HAP-1 (cell line): ENCODE data around the gene ANKS3.

Experiments
- DNase-seq, 2 experiments: peaks; one replicate each; pipeline ENCODE4 v3.0.0-alpha.2; 2016 to 2020; ENCODE audit warnings: low spot score in 2 of 2
- H3K27me3 ChIP-seq: fragments of 250-450 bp; sonication (Bioruptor Pico); 2 replicates; pipeline ENCODE4 v1.5.1; 2020; ENCODE audit warnings: low read depth, mild to moderate bottlenecking, moderate library complexity
- H3K36me3 ChIP-seq: fragments of 250-450 bp; sonication (Bioruptor Pico); replicated peaks from 2 replicates; pipeline ENCODE4 v1.5.1; 2020; ENCODE audit warnings: mild to moderate bottlenecking
- H3K4me1 ChIP-seq: fragments of 250-450 bp; sonication (Bioruptor Pico); 2 replicates; pipeline ENCODE4 v1.5.1; 2020; ENCODE audit warnings: mild to moderate bottlenecking
- H3K4me3 ChIP-seq: fragments of 250-450 bp; sonication (Bioruptor Pico); 2 replicates; pipeline ENCODE4 v1.5.1; 2020; ENCODE audit warnings: mild to moderate bottlenecking, moderate library complexity
- H3K9me3 ChIP-seq: fragments of 250-450 bp; sonication (Bioruptor Pico); 2 replicates; pipeline ENCODE4 v1.5.1; 2020; ENCODE audit warnings: mild to moderate bottlenecking, moderate library complexity
- in situ Hi-C: fragments of 300-500 bp; cut with MboI; formaldehyde crosslinking; loops from 3 replicates; pipeline ENCODE4 v1.14.3; 2020; ENCODE audit warnings: low sequenced_read_pairs, inconsistent platforms, mixed read lengths

Gene ANKS3

GRCh38 chr16:4676831-4677230, 57.2 kb downstream of the ANKS3 start:
- DNase-seq: no peak
- no peak overlapping the region for H3K4me3 ChIP-seq
- H3K27me3 ChIP-seq: no peaks in the 10 kb centered on the region
- H3K36me3 ChIP-seq: peaks cover 11% of the 10 kb centered on the region; the same call in 1 of the 2 replicates
- no peaks in the 10 kb centered on the region for H3K4me1 ChIP-seq
- in situ Hi-C loops: no loop called here
- H3K9me3 ChIP-seq: no peaks in the 10 kb centered on the region

DNA sequence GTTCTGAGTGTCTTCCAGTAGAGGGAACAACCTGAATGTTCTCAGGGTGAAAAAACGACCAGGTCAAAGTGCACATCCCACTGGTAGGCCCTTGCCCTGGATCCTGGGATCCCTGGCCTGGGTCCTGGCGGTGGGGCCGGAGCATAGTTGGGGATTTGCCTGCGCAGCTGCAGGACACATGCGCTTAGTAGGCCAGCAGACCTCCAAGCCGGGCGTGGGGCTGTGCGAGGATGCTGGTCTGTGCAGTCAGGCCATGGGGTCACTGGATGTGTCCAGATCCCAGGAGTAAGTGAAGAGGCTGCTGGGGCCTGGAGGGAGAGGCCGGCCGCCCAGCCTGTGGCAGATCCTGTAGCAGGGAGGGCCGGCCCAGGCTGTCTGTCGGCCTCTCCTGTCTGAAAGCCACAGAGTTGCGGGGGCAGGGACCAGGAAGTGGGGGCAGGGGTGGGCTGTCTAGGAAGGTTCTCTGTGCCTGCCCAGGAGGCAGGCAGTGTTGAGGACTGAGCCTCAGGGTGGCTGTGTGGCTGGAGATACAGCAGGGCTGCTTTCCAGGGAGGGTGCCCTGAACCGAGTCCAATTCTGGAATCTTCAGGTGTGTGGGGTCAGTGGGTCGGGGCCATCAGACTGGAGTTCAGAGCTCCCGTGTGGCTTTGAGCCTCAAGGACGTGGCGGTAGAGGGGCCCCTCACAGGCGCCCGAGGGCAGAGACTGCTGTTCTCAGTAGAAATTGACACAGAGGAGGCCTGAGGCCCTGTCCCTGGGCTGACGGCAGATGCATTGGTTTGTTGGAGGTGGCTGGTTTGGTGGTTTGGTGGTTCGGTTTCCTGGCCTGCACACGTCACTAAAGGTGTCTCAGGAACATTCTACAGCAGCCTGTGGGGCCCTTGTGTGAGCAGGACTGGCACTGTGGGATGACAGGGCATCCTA, 57.9 kb downstream of the ANKS3 start:
- peaks cover 11% of the 10 kb centered on the region; the same call in 1 of the 2 replicates for H3K36me3 ChIP-seq
- in situ Hi-C loops: no loop called here
- no peaks in the 10 kb centered on the region for H3K27me3 ChIP-seq
- no peak for DNase-seq
- no peaks in the 10 kb centered on the region for H3K9me3 ChIP-seq
- H3K4me3 ChIP-seq: no peak overlapping the region
- no peaks in the 10 kb centered on the region for H3K4me1 ChIP-seq

GRCh38 chr16:4674926-4675530, 59.0 kb downstream of the ANKS3 start:
- no peaks in the 10 kb centered on the region for H3K9me3 ChIP-seq
- in situ Hi-C loops: no loop called here
- H3K36me3 ChIP-seq: peaks cover 11% of the 10 kb centered on the region; the same call in 1 of the 2 replicates
- DNase-seq: no peak
- no peak overlapping the region for H3K4me3 ChIP-seq
- H3K27me3 ChIP-seq: no peaks in the 10 kb centered on the region
- H3K4me1 ChIP-seq: no peaks in the 10 kb centered on the region

- Histone ChIP-seq H3K9me3 (no peaks in the 10 kb centered on the region), H3K4me3 (no peak overlapping the region), H3K36me3 (peaks cover 17% of the 10 kb centered on the region), H3K4me1 (no peaks in the 10 kb centered on the region), H3K27me3 (no peaks in the 10 kb centered on the region)
- in situ Hi-C loops: no loop called here
- no peak for DNase-seq
These were observed 60.6 kb downstream of the ANKS3 start for GRCh38 chr16:4673387-4674046.

- H3K4me1 ChIP-seq: no peaks in the 10 kb centered on the region
- no peak for DNase-seq
- in situ Hi-C loops: no loop called here
- peaks cover 32% of the 10 kb centered on the region for H3K36me3 ChIP-seq
- no peaks in the 10 kb centered on the region for H3K9me3 ChIP-seq
- no peak overlapping the region for H3K4me3 ChIP-seq
- no peaks in the 10 kb centered on the region for H3K27me3 ChIP-seq
These were observed 65.6 kb downstream of the ANKS3 start for GRCh38 chr16:4668313-4668960.

DNA sequence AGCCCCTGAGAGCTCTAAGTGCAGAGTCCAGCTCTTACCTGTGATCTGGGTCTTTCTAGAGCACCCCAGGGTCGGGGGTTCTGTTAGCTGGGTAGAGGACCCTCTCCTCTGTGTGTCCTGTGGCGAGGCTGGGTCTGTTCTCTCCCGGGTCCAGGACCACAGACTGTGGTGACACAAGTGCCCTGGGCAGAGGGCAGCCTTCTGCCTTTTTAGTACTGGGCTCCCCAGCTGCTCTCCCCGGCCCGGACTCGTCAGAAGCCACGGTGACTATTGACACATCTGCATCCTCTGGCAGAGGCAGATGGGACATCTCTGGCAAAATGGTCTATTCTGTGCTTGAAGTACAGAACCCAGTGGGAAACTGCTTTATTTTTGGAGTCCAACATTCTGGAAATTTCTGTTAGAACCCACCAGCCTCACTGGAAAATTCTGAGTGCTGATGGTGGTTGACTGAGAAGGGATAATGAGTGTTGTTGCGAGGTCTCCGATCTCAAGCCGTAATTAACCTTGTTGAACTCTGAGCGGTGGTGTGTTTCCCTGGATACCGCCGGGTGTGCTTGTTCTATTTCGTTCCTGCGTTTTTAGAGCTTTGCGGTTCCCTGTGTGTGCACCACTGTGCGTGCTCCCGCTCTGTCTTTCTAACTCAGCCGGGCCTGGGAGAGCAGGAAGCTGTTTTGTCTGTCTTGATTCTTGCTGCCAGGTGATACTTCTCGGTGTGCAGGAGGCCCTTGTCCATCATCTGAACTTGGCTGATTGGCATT, 66.7 kb downstream of the ANKS3 start:
- in situ Hi-C loops: no loop called here
- H3K36me3 ChIP-seq: peaks cover 29% of the 10 kb centered on the region

DNA sequence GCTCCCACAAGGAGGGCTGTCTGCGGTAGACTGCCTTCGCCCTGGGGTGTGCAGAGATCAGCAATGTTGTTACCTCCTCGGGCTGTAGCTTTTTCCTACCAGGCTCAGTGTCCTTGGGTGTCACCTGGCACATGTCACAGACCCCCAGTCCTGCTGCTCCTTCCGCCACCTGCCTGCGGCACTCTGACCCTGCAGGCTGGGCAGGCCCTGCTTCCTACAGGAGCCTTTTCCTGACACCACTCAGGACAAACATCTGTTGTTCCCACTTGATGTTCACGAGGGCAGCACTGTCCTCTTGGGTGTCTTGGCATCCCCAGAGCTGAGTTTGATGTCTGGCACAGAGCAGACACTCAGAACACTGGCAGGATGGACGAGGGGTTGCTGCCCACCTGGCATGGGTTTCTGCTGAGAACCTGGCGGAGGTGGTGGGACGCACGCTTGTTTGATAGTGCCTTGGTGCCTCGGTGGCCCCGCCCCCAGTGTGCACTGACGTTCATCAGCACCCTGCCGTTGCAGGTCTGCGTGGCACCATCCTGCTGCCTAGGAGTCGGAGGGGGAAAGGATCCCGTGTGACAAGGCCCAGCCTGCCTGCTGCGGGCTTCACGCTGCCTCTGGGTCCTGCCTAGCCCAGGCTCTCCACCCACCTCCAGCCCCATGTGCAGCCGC, 67.4 kb downstream of the ANKS3 start:
- in situ Hi-C loops: no loop called here

More for the DNA sequence above, 66.7 kb downstream of the ANKS3 start:
- Histone ChIP-seq H3K9me3 (no peaks in the 10 kb centered on the region), H3K4me1 (no peaks in the 10 kb centered on the region), H3K4me3 (no peak overlapping the region), H3K27me3 (no peaks in the 10 kb centered on the region)
- DNase-seq: no peak

DNA sequence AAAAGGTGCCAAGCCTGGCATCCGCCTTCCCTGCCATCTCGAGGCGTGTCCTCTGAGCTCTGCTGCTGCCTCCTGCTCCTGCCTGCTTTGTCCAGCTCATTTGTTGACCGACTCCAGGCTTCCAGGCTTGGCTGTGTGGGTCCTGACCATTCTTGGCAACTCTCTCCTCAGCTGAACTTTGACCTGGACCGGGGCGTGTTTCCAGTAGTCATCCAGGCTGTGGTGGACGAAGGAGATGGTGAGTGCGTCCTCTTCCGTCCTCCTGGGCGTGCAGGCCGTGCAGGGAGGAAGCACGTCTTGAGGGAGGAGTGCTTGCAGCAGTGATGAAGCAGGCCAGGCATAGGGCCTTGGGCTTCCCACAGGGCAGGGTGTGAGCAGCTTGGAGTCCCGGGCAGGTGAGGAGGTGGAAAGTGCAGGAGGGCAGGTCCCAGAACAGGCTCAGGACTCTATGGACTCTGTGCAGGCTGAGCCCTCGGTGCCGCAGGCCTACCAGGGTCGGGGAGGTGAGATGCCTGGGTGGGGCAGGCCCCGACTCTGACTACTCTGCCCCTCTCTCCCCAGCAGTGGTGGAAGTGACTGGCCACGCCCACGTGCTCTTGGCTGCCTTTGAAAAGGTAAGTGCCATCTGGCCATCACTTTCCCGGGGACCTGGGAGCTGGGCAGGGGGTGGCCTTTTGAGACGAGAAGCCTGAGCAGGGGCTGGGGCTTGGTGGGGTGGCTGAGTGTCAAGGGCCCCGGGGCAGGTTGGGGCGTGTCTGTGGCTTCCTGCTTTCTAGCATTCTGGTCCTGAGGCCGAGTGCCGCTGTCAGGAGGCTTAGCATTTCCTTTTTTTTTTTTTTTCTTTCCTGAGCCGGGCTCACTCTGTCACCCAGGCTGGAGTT, 69.3 kb downstream of the ANKS3 start:
- in situ Hi-C loops: no loop called here
- H3K36me3 ChIP-seq: peaks cover 29% of the 10 kb centered on the region

More for the DNA sequence above, 67.4 kb downstream of the ANKS3 start:
- peaks cover 29% of the 10 kb centered on the region for H3K36me3 ChIP-seq
- H3K4me1 ChIP-seq: no peaks in the 10 kb centered on the region
- no peaks in the 10 kb centered on the region for H3K9me3 ChIP-seq
- no peaks in the 10 kb centered on the region for H3K27me3 ChIP-seq
- H3K4me3 ChIP-seq: no peak overlapping the region
- DNase-seq: no peak

GRCh38 chr16:4663777-4664465, 70.2 kb downstream of the ANKS3 start:
- no peak for DNase-seq
- in situ Hi-C loops: no loop called here
- H3K36me3 ChIP-seq: peaks cover 22% of the 10 kb centered on the region
- H3K27me3 ChIP-seq: no peaks in the 10 kb centered on the region
- H3K9me3 ChIP-seq: no peaks in the 10 kb centered on the region
- no peak overlapping the region for H3K4me3 ChIP-seq
- H3K4me1 ChIP-seq: no peaks in the 10 kb centered on the region

More for the DNA sequence above, 69.3 kb downstream of the ANKS3 start:
- Histone ChIP-seq H3K27me3 (no peaks in the 10 kb centered on the region), H3K9me3 (no peaks in the 10 kb centered on the region), H3K4me1 (no peaks in the 10 kb centered on the region), H3K4me3 (no peak overlapping the region)
- no peak for DNase-seq

DNA sequence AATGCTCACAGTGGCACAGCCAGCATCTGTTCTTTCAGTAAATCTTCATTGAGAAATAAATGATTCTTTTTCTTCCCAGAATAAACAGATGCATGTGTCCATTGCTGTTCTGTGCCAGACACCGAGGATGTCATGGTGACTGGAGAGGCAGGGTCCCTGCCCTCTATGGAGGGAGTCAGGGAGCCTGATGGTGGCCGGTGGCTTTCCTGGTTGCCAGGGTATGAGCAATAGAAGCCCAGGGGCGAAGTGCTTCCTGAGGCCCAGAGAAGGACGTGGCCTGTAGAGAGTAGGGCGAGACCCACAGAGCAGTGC, 70.7 kb downstream of the ANKS3 start:
- no peak overlapping the region for H3K4me3 ChIP-seq
- in situ Hi-C loops: no loop called here

DNA sequence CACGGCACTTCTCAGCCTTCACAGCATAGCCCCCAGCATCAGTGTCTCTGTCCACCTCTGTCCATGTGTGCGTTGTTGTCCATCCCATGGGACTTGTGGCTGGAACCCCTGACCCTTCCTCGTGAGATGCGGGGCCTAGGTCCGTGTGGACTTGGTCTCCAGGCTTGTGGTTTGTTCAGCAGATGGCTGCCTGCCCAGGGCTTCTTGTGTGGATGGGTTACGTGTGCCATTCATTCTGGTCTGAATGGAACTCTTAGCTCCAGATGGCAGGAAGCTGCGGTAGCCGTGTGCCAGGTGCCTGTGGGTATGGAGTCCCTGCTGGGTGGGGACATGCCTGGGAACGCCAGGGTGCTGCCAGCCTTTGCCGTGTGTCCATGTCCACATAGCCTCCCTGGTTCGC, 72.4 kb downstream of the ANKS3 start:
- Histone ChIP-seq H3K9me3 (no peaks in the 10 kb centered on the region), H3K27me3 (no peaks in the 10 kb centered on the region), H3K4me1 (no peaks in the 10 kb centered on the region), H3K4me3 (no peak overlapping the region), H3K36me3 (peaks cover 11% of the 10 kb centered on the region)
- in situ Hi-C loops: no loop called here
- DNase-seq: no peak

More for the DNA sequence above, 70.7 kb downstream of the ANKS3 start:
- Histone ChIP-seq H3K4me1 (no peaks in the 10 kb centered on the region), H3K36me3 (peaks cover 22% of the 10 kb centered on the region), H3K27me3 (no peaks in the 10 kb centered on the region), H3K9me3 (no peaks in the 10 kb centered on the region)
- no peak for DNase-seq
